GM12874 (cell line): ENCODE measurements around the gene AGTPBP1.

ENCODE experiments used
- TF ChIP-seq, protein P1 (sequence below): IDR thresholded peaks from 2 replicates; pipeline ENCODE4 v1.5.1; 2011; ENCODE audit warnings: low read depth, mild to moderate bottlenecking, control low read depth, low read length, moderate library complexity; ENCODE audit not compliant: insufficient read depth

AGTPBP1 gene

DNA sequence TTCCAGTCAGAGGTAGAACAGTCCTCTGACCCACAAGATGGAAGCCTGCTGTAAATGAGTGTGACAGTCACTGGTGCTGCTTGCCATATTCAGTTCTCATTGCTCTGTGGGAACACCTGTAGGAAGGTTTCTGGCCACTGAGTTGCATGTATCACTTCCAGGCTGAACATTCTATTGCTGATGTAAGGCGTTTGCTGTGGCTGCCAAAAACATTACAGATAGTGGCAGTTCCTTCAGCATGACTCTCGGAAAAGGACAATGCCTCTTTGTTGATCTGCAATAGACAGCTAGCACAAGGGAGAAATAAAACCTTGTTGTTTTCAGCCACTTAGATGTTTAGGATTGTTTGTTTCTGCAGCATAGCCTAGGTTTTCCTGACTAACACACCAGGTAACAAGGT is 217.2 kb downstream of the AGTPBP1 start:
- TF ChIP-seq, protein P1, sequence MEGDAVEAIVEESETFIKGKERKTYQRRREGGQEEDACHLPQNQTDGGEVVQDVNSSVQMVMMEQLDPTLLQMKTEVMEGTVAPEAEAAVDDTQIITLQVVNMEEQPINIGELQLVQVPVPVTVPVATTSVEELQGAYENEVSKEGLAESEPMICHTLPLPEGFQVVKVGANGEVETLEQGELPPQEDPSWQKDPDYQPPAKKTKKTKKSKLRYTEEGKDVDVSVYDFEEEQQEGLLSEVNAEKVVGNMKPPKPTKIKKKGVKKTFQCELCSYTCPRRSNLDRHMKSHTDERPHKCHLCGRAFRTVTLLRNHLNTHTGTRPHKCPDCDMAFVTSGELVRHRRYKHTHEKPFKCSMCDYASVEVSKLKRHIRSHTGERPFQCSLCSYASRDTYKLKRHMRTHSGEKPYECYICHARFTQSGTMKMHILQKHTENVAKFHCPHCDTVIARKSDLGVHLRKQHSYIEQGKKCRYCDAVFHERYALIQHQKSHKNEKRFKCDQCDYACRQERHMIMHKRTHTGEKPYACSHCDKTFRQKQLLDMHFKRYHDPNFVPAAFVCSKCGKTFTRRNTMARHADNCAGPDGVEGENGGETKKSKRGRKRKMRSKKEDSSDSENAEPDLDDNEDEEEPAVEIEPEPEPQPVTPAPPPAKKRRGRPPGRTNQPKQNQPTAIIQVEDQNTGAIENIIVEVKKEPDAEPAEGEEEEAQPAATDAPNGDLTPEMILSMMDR: no peak

DNA sequence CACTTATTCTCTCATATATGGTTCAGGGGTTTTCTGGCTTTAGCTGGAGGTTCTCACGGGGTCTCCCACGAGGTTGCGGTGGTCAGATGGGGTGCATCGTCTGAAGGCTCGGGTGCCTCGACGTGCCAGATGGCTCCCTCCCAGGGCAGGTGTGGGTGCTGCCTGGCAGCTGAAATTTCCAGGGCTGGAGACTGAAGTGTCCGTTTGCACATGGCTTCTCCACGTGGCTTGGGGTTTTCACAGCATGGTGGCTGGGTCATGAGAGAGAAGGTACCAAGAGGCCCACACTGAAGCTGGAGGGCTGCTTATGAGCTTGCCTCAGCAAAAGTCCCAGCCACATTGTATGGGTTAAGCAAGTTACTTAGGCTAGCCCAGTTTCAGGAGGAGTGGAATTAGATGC is 218.6 kb downstream of the AGTPBP1 start:
- TF ChIP-seq, protein P1: no peak

DNA sequence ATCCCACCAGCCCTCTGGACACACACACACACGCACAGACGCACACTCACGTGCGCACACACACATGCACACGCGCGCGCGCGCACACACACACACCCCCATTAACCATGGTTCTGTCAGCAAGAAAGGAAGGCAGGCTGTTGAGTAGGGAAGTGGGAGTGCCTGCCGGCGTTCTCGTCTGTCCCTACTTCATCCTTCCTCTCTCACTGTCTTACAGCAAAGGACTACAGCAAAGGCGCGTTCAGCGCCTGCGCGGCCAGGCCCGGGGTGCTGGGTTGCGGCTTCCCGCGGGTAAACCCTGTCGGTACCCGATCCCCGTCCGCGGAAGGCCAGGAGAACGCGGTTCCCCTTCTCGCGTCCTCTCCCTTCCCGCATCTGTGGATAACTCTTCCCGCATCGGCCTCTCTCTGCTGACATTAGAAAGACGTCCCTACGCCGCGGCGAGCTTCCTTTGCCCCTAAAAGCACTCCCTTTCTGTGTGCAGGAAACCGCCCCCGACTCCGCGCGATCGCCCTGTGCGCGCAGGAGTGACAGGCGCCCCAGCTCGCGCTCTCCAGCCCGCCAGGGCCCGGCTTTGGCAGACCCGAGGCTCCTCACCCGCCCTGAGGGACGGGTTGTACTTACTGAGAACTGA is 219.2 kb downstream of the AGTPBP1 start:
- TF ChIP-seq, protein P1: no peak

DNA sequence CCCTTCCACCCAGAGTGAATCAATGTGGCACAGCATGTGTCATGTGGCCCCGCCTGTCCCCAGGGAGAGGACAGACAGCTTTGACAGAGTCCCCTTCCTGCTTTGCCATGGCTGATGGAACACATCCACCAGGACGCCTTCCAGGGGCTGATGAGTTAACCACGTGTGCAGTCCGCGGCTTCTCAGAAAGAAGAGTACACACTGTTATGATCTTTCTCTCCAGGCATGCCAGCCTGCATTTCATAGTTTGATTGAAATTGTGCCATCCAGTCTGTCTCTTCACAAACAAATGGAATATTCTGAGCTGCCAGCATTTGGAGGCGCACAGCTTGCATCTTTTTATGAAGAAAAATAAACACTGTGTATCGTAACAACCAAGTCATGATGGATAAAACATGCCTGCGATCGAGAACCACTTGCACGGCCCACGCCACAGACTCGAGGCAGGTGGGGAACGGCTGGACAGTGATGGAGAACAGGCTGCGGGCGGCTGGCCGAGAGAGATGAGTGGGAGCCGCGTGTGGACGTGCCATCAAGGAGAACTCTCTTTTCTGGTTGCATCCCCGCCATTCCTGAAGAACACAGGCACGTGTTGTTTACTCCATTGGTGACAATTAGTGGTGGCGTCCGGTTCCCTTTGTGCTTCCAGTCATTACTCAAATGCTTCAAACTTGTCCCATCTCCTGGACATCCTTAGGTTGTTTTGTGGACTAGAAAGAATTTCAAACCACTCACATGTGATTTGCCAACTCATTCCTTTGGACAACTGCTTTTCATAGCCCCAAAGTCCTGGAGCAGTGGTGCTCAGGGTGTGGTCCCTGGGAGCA is 220.2 kb downstream of the AGTPBP1 start:
- TF ChIP-seq, protein P1: no peak

DNA sequence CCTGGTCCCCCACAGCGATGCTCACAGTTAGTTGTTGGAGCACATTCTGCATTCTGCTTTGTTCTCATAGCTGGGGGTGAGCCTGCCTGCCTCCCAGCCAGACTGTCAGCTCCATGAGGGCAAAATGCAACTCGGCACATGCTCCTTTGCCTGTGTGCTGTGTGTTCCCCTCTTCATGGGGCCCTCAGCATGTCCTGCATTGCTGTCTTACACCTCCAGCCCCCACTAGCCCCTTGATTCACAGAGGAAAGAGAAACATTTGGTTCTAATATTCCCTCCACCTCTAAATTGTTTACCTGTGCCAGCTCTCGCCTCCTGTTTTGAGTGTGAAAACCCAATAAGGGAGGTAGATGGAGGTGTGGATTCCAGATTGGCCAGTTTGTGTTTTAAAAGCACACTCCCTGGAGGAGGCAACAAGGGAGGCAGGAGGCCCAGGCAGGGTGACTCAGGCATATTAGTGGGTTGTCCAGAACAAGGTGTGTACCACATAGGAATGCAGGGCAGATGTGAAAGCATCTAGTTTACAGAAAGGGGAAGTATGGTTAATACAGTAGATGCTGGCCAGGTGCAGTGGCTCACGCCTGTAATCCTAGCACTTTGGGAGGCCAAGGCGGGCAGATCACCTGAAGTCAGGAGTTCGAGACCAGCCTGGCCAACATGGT is 224.6 kb downstream of the AGTPBP1 start:
- TF ChIP-seq, protein P1: no peak

DNA sequence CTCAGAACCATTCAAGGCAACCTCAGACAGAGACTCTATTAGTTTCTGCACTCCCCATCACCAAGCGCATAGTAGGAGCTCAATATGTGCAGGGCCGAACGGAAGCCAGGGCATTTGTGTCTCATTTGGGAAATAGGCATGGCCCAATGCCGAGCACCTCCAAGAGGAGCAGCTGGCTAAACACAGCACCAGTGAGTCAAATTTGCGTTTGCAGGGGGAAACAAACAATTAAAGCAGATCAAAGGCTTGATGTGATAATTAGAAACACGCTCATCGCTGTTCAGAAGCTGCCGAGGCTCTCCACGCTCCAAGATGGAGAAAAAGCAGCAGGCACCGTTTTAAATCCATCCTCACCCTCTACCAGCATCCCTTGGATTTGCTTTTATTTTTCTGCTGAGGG is 225.3 kb downstream of the AGTPBP1 start:
- TF ChIP-seq, protein P1: no peak

DNA sequence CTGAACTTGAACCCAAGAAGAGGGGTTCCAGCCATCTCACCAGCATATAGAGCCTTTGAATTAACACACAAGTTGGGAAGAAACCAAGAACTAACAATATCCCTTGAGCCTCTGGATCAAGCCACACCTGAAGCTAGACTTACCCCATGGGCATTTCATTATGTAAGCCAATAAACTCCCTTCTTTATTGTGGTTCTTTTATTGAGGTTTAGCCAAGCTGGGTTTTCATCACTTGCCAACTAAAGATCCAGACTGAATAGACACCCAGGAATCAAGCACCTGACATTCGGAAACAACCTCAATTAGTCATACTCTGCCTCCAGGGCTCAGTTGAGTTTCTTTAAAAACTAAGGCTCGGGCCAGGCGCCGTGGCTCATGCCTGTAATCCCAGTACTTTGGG is 226.7 kb downstream of the AGTPBP1 start:
- TF ChIP-seq, protein P1: no peak
